Tibial nerve (tissue), 4 donors: ENCODE results near the gene DYRK1A. TPM values are rescaled to one million over a fixed set of nuclear protein-coding genes. Genes with fewer than 3 reads are reported as not detected.

ENCODE experiments used
- DNase-seq, 2 donors: peaks; one replicate each; pipeline ENCODE4 v3.0.0-alpha.2; 2019; ENCODE audit warnings: low spot score in 2 of 2
- H3K27ac ChIP-seq, 4 donors: fragments of 200-600 bp; sonication (generic) in 3 of 4; one replicate each; pipeline ENCODE4 v1.5.1; 2017 to 2019; ENCODE audit warnings: mild to moderate bottlenecking in 1 of 4
- H3K27me3 ChIP-seq, 2 donors: fragments of 200-600 bp; sonication (generic) in 1 of 2; one replicate each; pipeline versions ENCODE4 v1.5.1 to v1.6.0; 2017 to 2019
- H3K36me3 ChIP-seq, 3 donors: fragments of 200-600 bp; sonication (generic); one replicate each; pipeline ENCODE4 v1.5.1; 2018 to 2019
- H3K4me1 ChIP-seq, 4 donors: fragments of 200-600 bp; sonication (generic) in 3 of 4; one replicate each; pipeline ENCODE4 v1.5.1; 2017 to 2019
- H3K4me3 ChIP-seq, 4 donors: fragments of 200-600 bp; sonication (generic) in 3 of 4; one replicate each; pipeline ENCODE4 v1.5.1; 2017 to 2019; ENCODE audit warnings: mild to moderate bottlenecking in 1 of 4, moderate library complexity in 1 of 4
- H3K9me3 ChIP-seq, 4 donors: fragments of 200-600 bp; sonication (generic) in 3 of 4; one replicate each; pipeline ENCODE4 v1.5.1; 2017 to 2019
- CTCF ChIP-seq, 5 experiments: fragments of 200-600 bp in 3 of 5; fragments of 450-650 bp in 2 of 5; sonication (generic) in 3 of 5; IDR thresholded peaks; one replicate each; pipeline ENCODE4 v1.5.1; 2016 to 2019; ENCODE audit warnings: antibody characterized with exemption in 5 of 5, mild to moderate bottlenecking in 3 of 5, moderate library complexity in 2 of 5
- EP300 ChIP-seq, 2 donors: sonication (generic); formaldehyde crosslinking; IDR thresholded peaks; one replicate each; pipeline ENCODE4 v1.6.1; 2017; ENCODE audit warnings: antibody characterized with exemption in 2 of 2, mild to moderate bottlenecking in 1 of 2
- POLR2A ChIP-seq, 2 donors: fragments of 450-650 bp; IDR thresholded peaks; one replicate each; pipeline ENCODE4 v1.6.1; 2017; ENCODE audit warnings: antibody characterized with exemption in 2 of 2, mild to moderate bottlenecking in 2 of 2, moderate library complexity in 2 of 2
- WGBS, 2 donors: methylation state at CpG; one replicate each; pipeline ENCODE4 v1.1.5; 2018; 5-methylcytosine and 5-hydroxymethylcytosine counted together
- total RNA-seq, 4 donors: library from RNA; depleted of rRNA; stranded (reverse); fragments of >200 nt; gene quantifications; one replicate each; pipeline ENCODE4 v1.1.0, GENCODE V29; 2016

Gene DYRK1A
- total RNA-seq, 4 donors from 2014 or later, result 65.8 to 81.6 (median 68.2) TPM

- TF ChIP-seq EP300 (IDR thresholded peaks at IDR 0.05), result no peak
- no peak for TF ChIP-seq POLR2A (IDR thresholded peaks at IDR 0.05)
- TF ChIP-seq CTCF (IDR thresholded peaks at IDR 0.05), result no peak
- Histone ChIP-seq H3K4me3 (no peak overlapping the region), H3K27me3 (no peaks in the 10 kb centered on the region), H3K27ac (no peak overlapping the region), H3K9me3 (no peaks in the 10 kb centered on the region), H3K4me1 (peaks cover 0 to 45% (median 8%) of the 10 kb centered on the region in 4 donors), H3K36me3 (peaks cover 0 to 6% (median 0%) of the 10 kb centered on the region in 3 donors)
- WGBS, 2 donors, result 80 to 96% methylated on average over 6 of the region's 6 CpGs
- no peak for DNase-seq
Observed at GRCh38 chr21:37427221-37427620, 60.6 kb downstream of the DYRK1A start.

GRCh38 chr21:37429356-37429755 lies 62.8 kb downstream of the DYRK1A start:
- Histone ChIP-seq H3K4me1 (peaks cover 0 to 52% (median 7%) of the 10 kb centered on the region in 4 donors), H3K36me3 (peaks cover 0 to 6% (median 0%) of the 10 kb centered on the region in 3 donors), H3K27ac (no peak overlapping the region), H3K27me3 (no peaks in the 10 kb centered on the region), H3K4me3 (no peak overlapping the region), H3K9me3 (no peaks in the 10 kb centered on the region)
- WGBS, 2 donors, result 92 to 94% methylated on average over 7 of the region's 7 CpGs
- TF ChIP-seq EP300 (IDR thresholded peaks at IDR 0.05) (no peak), POLR2A (IDR thresholded peaks at IDR 0.05) (no peak), CTCF (IDR thresholded peaks at IDR 0.05) (no peak)
- DNase-seq, result no peak

- no peak overlapping the region for H3K4me3 ChIP-seq
- no peaks in the 10 kb centered on the region for H3K27me3 ChIP-seq
- no peak overlapping the region for H3K27ac ChIP-seq
- DNase-seq, result no peak
- H3K9me3 ChIP-seq, result no peaks in the 10 kb centered on the region
- 84 to 88% methylated on average over 6 of the region's 6 CpGs for WGBS, 2 donors
- peaks cover 0 to 6% (median 0%) of the 10 kb centered on the region in 3 donors for H3K36me3 ChIP-seq
- TF ChIP-seq EP300 (IDR thresholded peaks at IDR 0.05) (no peak), POLR2A (IDR thresholded peaks at IDR 0.05) (no peak), CTCF (IDR thresholded peaks at IDR 0.05) (no peak)
- H3K4me1 ChIP-seq, result peaks cover 0 to 52% (median 2%) of the 10 kb centered on the region in 4 donors
Observed at GRCh38 chr21:37430184-37430821, 63.7 kb downstream of the DYRK1A start.

- DNase-seq, result no peak
- H3K4me1 ChIP-seq, result peaks cover 0 to 57% (median 10%) of the 10 kb centered on the region in 4 donors
- no peak overlapping the region for H3K4me3 ChIP-seq
- H3K27ac ChIP-seq, result no peak overlapping the region
- no peaks in the 10 kb centered on the region for H3K27me3 ChIP-seq
- TF ChIP-seq POLR2A (IDR thresholded peaks at IDR 0.05), result no peak
- TF ChIP-seq CTCF (IDR thresholded peaks at IDR 0.05), result no peak
- no peak for TF ChIP-seq EP300 (IDR thresholded peaks at IDR 0.05)
- peaks cover 0 to 6% (median 0%) of the 10 kb centered on the region in 3 donors for H3K36me3 ChIP-seq
- H3K9me3 ChIP-seq, result no peaks in the 10 kb centered on the region
- WGBS, 2 donors, result 76 to 79% methylated on average over 4 of the region's 4 CpGs
Observed at GRCh38 chr21:37431243-37431642, 64.7 kb downstream of the DYRK1A start.

GRCh38 chr21:37432710-37433455 lies 66.3 kb downstream of the DYRK1A start:
- Histone ChIP-seq H3K9me3 (no peaks in the 10 kb centered on the region), H3K27me3 (no peaks in the 10 kb centered on the region), H3K27ac (no peak overlapping the region), H3K36me3 (peaks cover 0 to 6% (median 0%) of the 10 kb centered on the region in 3 donors), H3K4me3 (no peak overlapping the region), H3K4me1 (peaks cover 0 to 73% (median 18%) of the 10 kb centered on the region in 4 donors)
- no peak for DNase-seq
- WGBS, 2 donors, result 90 to 92% methylated on average over 5 of the region's 5 CpGs
- TF ChIP-seq CTCF (IDR thresholded peaks at IDR 0.05), result no peak
- TF ChIP-seq EP300 (IDR thresholded peaks at IDR 0.05), result no peak
- no peak for TF ChIP-seq POLR2A (IDR thresholded peaks at IDR 0.05)
